C4-2B (cell line): ENCODE measurements around the gene DPEP3.
A peak's percentile ranks its signal among the peaks of the same experiment; 100 is the strongest.

Experiments used
- H3K27ac ChIP-seq: fragments of 450-650 bp; 2 replicates; pipeline ENCODE4 v1.5.1; 2017
- ZFX ChIP-seq: fragments of 450-650 bp; IDR thresholded peaks from 2 replicates; pipeline ENCODE4 v1.6.1; 2017
- TF ChIP-seq, protein P1 (sequence below): fragments of 450-650 bp; conservative IDR thresholded peaks from 2 replicates; pipeline ENCODE4 v1.5.1; 2017; ENCODE audit warnings: mild to moderate bottlenecking

Gene DPEP3

GRCh38 chr16:67934306-67935100, 45.8 kb downstream of the DPEP3 start:
- TF ChIP-seq ZFX: no peak
- TF ChIP-seq, protein P1, sequence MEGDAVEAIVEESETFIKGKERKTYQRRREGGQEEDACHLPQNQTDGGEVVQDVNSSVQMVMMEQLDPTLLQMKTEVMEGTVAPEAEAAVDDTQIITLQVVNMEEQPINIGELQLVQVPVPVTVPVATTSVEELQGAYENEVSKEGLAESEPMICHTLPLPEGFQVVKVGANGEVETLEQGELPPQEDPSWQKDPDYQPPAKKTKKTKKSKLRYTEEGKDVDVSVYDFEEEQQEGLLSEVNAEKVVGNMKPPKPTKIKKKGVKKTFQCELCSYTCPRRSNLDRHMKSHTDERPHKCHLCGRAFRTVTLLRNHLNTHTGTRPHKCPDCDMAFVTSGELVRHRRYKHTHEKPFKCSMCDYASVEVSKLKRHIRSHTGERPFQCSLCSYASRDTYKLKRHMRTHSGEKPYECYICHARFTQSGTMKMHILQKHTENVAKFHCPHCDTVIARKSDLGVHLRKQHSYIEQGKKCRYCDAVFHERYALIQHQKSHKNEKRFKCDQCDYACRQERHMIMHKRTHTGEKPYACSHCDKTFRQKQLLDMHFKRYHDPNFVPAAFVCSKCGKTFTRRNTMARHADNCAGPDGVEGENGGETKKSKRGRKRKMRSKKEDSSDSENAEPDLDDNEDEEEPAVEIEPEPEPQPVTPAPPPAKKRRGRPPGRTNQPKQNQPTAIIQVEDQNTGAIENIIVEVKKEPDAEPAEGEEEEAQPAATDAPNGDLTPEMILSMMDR: no peak
- H3K27ac ChIP-seq: peak overlapping the region; percentile 86

- H3K27ac ChIP-seq: no peak overlapping the region; the same call in 1 of the 2 replicates
- TF ChIP-seq, protein P1: no peak
- TF ChIP-seq ZFX: no peak
Observed at GRCh38 chr16:67933805-67934204, 46.5 kb downstream of the DPEP3 start.

DNA sequence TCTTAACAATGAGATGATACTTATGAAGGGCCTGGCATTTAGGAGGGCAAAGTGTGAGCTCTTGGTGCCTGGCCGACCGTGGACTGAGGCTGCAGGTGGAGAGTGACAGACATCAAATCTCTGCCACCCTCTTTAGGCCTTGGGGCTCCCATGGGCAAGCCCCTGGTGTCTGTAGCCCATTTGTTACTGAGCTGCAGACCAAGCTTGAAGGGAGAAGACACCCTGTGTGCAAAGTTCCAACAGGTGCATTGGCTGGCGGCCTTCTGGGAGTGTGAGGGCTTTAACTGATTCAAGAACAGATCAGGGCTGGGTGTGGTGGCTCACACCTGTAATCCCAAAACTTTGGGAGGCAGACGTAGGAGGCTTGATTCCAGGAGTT, 47.8 kb downstream of the DPEP3 start:
- no peak overlapping the region for H3K27ac ChIP-seq
- TF ChIP-seq, protein P1: no peak
- no peak for TF ChIP-seq ZFX

DNA sequence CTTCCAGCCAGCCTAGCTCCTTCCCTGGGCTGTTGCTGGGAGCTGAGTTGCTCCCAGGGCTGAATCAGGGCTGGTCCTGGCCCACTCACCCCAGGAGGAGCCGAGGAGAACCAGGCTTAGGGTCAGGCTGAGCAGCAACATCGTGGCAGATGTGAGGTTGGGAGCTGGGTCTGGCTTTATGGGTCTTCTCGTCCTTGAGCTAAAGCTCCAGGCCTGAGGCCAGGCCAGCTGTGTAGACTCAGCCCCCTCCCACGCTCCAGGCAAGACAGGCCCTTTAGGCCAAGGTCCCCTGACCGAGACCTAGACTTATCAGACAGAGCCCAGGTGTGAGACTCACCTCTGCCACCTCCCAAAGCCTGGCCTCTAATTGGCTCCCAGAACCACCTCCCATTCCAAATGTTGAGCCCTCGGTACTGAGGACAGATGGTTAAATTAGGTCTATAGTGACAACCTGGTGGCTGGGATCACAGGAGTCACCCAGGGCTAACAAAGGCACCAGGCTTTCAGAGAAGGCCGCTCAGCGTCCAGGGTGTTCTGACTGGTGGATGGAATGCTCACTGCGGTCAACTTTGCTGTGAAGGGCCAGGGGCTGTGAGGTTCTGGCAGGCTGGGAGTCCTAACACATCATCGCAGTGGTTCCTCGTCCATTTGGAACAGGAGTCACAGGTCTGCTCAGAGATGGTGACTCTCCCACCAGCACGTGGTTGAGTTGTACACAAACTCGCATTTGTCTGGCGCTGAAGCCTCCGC, 48.4 kb downstream of the DPEP3 start, which contains the start of gene CTRL:
Gene CTRL, minus strand, starts transcription at position 151 of the 750 bp plus-strand sequence. Its CDS starts 10 bp downstream, at position 141.
- TF ChIP-seq, protein P1: no peak
- no peak within 1 kb of the TSS for H3K27ac ChIP-seq

DNA sequence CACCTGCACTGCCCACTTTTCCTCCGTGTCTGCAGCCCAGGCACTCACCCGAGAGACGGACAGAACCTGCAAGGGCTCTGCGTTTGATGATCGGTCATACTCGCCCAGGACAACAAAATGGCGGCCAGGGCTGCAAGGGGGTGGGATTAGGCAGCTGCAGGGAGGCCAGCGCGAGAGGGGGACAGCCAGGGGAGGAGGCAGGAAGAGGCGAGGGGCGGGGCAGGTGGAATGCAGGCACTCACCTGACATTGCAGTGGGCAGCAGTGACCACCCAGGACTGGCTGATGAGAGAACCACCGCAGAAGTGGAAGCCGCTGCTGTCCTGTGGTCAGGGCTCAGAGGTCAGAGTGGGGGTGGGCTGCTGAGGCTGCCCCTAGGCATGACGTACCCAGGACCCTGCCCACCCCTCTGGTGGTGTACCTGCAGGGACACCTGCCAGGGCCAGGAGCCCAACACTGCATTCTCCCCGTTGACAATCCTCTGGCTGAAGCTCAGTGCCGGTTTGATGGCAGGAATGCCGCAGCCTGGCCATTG, 49.6 kb downstream of the DPEP3 start:
- H3K27ac ChIP-seq: no peak overlapping the region
- no peak for TF ChIP-seq ZFX
- TF ChIP-seq, protein P1: no peak

DNA sequence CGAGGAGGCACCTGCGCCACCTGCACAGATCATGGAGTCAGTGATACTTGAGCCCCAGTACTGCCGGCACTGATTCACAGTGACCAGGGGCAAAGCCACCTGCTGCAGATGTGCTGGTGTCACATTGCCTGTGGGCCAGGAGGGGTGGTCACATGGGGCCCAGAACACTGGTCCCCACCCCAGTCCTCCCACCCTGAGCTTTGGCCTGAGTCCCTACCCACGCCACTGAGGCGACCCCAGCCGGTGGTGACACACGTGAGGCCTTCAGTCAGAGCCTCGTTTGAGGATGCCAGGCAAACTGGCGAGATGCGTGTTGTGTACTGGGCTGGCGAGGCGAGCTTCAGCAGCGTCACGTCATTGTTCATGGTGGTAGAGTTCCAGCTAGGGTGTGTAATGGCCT, 50.1 kb downstream of the DPEP3 start:
- TF ChIP-seq, protein P1: no peak
- TF ChIP-seq ZFX: no peak
- H3K27ac ChIP-seq: no peak overlapping the region
